HG02840 (cell line): ENCODE data around the gene MKLN1.
"Not testable (repeated sequence)": the region's sequence is repeated elsewhere in the genome, so short reads cannot be mapped to it uniquely, and the experiment has no call there.

Source experiments
- ATAC-seq: cut with Tn5 transposase; IDR thresholded peaks from one replicate; pipeline ENCODE4 v1.9.1; 2021; ENCODE audit warnings: mild to moderate bottlenecking, moderate library complexity, moderate number of reproducible peaks; ENCODE audit not compliant: unreplicated experiment, low FRiP score

The MKLN1 gene

GRCh38 chr7:131495669-131496498, 168.2 kb downstream of the MKLN1 start:
- ATAC-seq = no peak

GRCh38 chr7:131497454-131497853, 169.8 kb downstream of the MKLN1 start:
- no peak for ATAC-seq

GRCh38 chr7:131498237-131498885, 170.7 kb downstream of the MKLN1 start:
- ATAC-seq = no peak

- no peak for ATAC-seq
Measured at GRCh38 chr7:131499801-131500200, 172.1 kb downstream of the MKLN1 start.

GRCh38 chr7:131500357-131500756, 172.7 kb downstream of the MKLN1 start:
- no peak for ATAC-seq

- peak; percentile 55 for ATAC-seq
Measured at GRCh38 chr7:131501422-131501821, 173.7 kb downstream of the MKLN1 start.

- ATAC-seq = no peak
Measured at GRCh38 chr7:131501930-131502685, 174.4 kb downstream of the MKLN1 start.

- no peak for ATAC-seq
Measured at GRCh38 chr7:131502810-131503508, 175.3 kb downstream of the MKLN1 start.

- ATAC-seq = no peak
Measured at GRCh38 chr7:131503639-131504038, 176.0 kb downstream of the MKLN1 start.

- no peak for ATAC-seq
Measured at GRCh38 chr7:131504157-131504899, 176.7 kb downstream of the MKLN1 start.

GRCh38 chr7:131505037-131505620, 177.5 kb downstream of the MKLN1 start:
- ATAC-seq = not testable (repeated sequence)

GRCh38 chr7:131505636-131506557, 178.2 kb downstream of the MKLN1 start:
- ATAC-seq = no peak

- no peak for ATAC-seq
Measured at GRCh38 chr7:131506597-131506996, 178.9 kb downstream of the MKLN1 start.

- no peak for ATAC-seq
Measured at GRCh38 chr7:131507592-131508331, 180.1 kb downstream of the MKLN1 start.

GRCh38 chr7:131508754-131509486, 181.2 kb downstream of the MKLN1 start:
- ATAC-seq = no peak

- ATAC-seq = no peak
Measured at GRCh38 chr7:131509781-131510180, 182.1 kb downstream of the MKLN1 start.

GRCh38 chr7:131511071-131511470, 183.4 kb downstream of the MKLN1 start:
- no peak for ATAC-seq
